SK-N-SH treated with all-trans-retinoic acid at 6 μM for 48 hours (cell line): ENCODE data around the gene C2CD4B.

ENCODE experiments used
- ATAC-seq: fragments of 200-7000 bp; cut with Tn5 transposase; 3 replicates; pipeline ENCODE4 v1.9.1; 2020; ENCODE audit warnings: mild to moderate bottlenecking, moderate library complexity
- BACH2 ChIP-seq: fragments of 250-450 bp; sonication (Bioruptor Pico); IDR thresholded peaks from 2 replicates; pipeline ENCODE4 v1.9.0; 2021; ENCODE audit warnings: mild to moderate bottlenecking, borderline replicate concordance
- CSDC2 ChIP-seq: fragments of 250-450 bp; sonication (Bioruptor Pico); IDR thresholded peaks from 2 replicates; pipeline ENCODE4 v1.5.0; 2020; ENCODE audit warnings: mild to moderate bottlenecking, moderate library complexity
- ESRRG ChIP-seq: fragments of 250-450 bp; sonication (Bioruptor Pico); IDR thresholded peaks from 2 replicates; pipeline ENCODE4 v1.6.1; 2021; ENCODE audit warnings: mild to moderate bottlenecking
- GLIS3 ChIP-seq: fragments of 250-450 bp; sonication (Bioruptor Pico); IDR thresholded peaks from 2 replicates; pipeline ENCODE4 v1.5.0; 2020; ENCODE audit warnings: mild to moderate bottlenecking, moderate library complexity
- ISL1 ChIP-seq: fragments of 250-450 bp; sonication (Bioruptor Pico); IDR thresholded peaks from 2 replicates; pipeline ENCODE4 v2.1.2; 2022; ENCODE audit warnings: mild to moderate bottlenecking, moderate library complexity
- OSR1 ChIP-seq: fragments of 250-450 bp; sonication (Bioruptor Pico); IDR thresholded peaks from 2 replicates; pipeline ENCODE4 v1.8.0; 2022; ENCODE audit warnings: moderate library complexity, mild to moderate bottlenecking, inconsistent platforms
- PPARA ChIP-seq: fragments of 250-450 bp; sonication (Bioruptor Pico); IDR thresholded peaks from 2 replicates; pipeline ENCODE4 v1.5.0; 2020; ENCODE audit warnings: mild to moderate bottlenecking, borderline replicate concordance
- RARB ChIP-seq: fragments of 250-450 bp; sonication (Bioruptor Pico); IDR thresholded peaks from 2 replicates; pipeline ENCODE4 v1.8.0; 2021; ENCODE audit warnings: mild to moderate bottlenecking, moderate library complexity
- SNAI2 ChIP-seq: fragments of 250-450 bp; sonication (Bioruptor Pico); IDR thresholded peaks from 2 replicates; pipeline ENCODE4 v1.5.0; 2020; ENCODE audit warnings: mild to moderate bottlenecking, moderate library complexity
- TCF4 ChIP-seq: fragments of 250-450 bp; sonication (Bioruptor Pico); IDR thresholded peaks from 2 replicates; pipeline ENCODE4 v1.8.0; 2021; ENCODE audit warnings: mild to moderate bottlenecking, moderate library complexity, borderline replicate concordance
- TOX ChIP-seq: fragments of 250-450 bp; sonication (Bioruptor Pico); IDR thresholded peaks from 2 replicates; pipeline ENCODE4 v1.8.0; 2021; ENCODE audit warnings: mild to moderate bottlenecking, moderate library complexity, borderline replicate concordance
- TSHZ2 ChIP-seq: fragments of 250-450 bp; sonication (Bioruptor Pico); IDR thresholded peaks from 2 replicates; pipeline ENCODE4 v1.5.0; 2020; ENCODE audit warnings: mild to moderate bottlenecking, moderate library complexity
- ZC3H10 ChIP-seq: fragments of 250-450 bp; sonication (Bioruptor Pico); IDR thresholded peaks from 2 replicates; pipeline ENCODE4 v1.5.1; 2021; ENCODE audit warnings: mild to moderate bottlenecking, moderate library complexity
- ZFP3 ChIP-seq: fragments of 250-450 bp; sonication (Bioruptor Pico); IDR thresholded peaks from 2 replicates; pipeline ENCODE4 v1.5.0; 2020; ENCODE audit warnings: mild to moderate bottlenecking, moderate library complexity
- ZFP30 ChIP-seq: fragments of 450-650 bp; formaldehyde crosslinking; IDR thresholded peaks from 2 replicates; pipeline ENCODE4 v1.5.0; 2022; ENCODE audit warnings: mild to moderate bottlenecking, moderate library complexity
- ZNF565 ChIP-seq: fragments of 450-650 bp; formaldehyde crosslinking; conservative IDR thresholded peaks from 2 replicates; pipeline ENCODE4 v1.5.0; 2020; ENCODE audit warnings: low read depth, mild to moderate bottlenecking, moderate library complexity
- ZNF70 ChIP-seq: fragments of 450-650 bp; formaldehyde crosslinking; IDR thresholded peaks from 2 replicates; pipeline ENCODE4 v1.5.0; 2020; ENCODE audit warnings: mild to moderate bottlenecking, moderate library complexity
- ZNF8 ChIP-seq: fragments of 450-650 bp; formaldehyde crosslinking; IDR thresholded peaks from 2 replicates; pipeline ENCODE4 v1.5.0; 2020; ENCODE audit warnings: mild to moderate bottlenecking, moderate library complexity
- TF ChIP-seq, protein P1 (sequence below): fragments of 250-450 bp; sonication (Bioruptor Pico); IDR thresholded peaks from 2 replicates; pipeline ENCODE4 v1.8.0; 2021; ENCODE audit warnings: low read depth, mild to moderate bottlenecking, moderate library complexity, borderline replicate concordance
- TF ChIP-seq, protein P2 (sequence below): fragments of 250-450 bp; sonication (Bioruptor Pico); IDR thresholded peaks from 2 replicates; pipeline ENCODE4 v1.8.0; 2020; ENCODE audit warnings: mild to moderate bottlenecking, moderate library complexity, borderline replicate concordance
- TF ChIP-seq, protein P3 (sequence below): fragments of 250-450 bp; sonication (Bioruptor Pico); IDR thresholded peaks from 2 replicates; pipeline ENCODE4 v1.5.1; 2021; ENCODE audit warnings: mild to moderate bottlenecking, moderate library complexity
- TF ChIP-seq, protein P4 (sequence below): fragments of 250-450 bp; sonication (Bioruptor Pico); IDR thresholded peaks from 2 replicates; pipeline ENCODE4 v1.5.1; 2020; ENCODE audit warnings: low read depth, mild to moderate bottlenecking, moderate library complexity

C2CD4B gene

GRCh38 chr15:62183130-62183529, 18.0 kb upstream of the C2CD4B start:
- TF ChIP-seq GLIS3, result no peak
- TF ChIP-seq PPARA, result no peak
- TF ChIP-seq ZC3H10, result no peak
- TF ChIP-seq ZFP30 (CRISPR knock-in tag), result no peak
- no peak for TF ChIP-seq ESRRG (CRISPR knock-in tag)
- TF ChIP-seq BACH2, result no peak
- no peak for TF ChIP-seq ZFP3 (CRISPR knock-in tag)
- TF ChIP-seq CSDC2 (CRISPR knock-in tag), result no peak
- no peak for TF ChIP-seq SNAI2 (CRISPR knock-in tag)
- TF ChIP-seq, protein P1, sequence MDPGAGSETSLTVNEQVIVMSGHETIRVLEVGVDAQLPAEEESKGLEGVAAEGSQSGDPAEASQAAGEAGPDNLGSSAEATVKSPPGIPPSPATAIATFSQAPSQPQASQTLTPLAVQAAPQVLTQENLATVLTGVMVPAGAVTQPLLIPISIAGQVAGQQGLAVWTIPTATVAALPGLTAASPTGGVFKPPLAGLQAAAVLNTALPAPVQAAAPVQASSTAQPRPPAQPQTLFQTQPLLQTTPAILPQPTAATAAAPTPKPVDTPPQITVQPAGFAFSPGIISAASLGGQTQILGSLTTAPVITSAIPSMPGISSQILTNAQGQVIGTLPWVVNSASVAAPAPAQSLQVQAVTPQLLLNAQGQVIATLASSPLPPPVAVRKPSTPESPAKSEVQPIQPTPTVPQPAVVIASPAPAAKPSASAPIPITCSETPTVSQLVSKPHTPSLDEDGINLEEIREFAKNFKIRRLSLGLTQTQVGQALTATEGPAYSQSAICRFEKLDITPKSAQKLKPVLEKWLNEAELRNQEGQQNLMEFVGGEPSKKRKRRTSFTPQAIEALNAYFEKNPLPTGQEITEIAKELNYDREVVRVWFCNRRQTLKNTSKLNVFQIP (CRISPR knock-in tag), result no peak

GRCh38 chr15:62173215-62173614, 8.1 kb upstream of the C2CD4B start:
- no peak for ATAC-seq
- TF ChIP-seq ESRRG (CRISPR knock-in tag), result no peak
- no peak for TF ChIP-seq ZFP3 (CRISPR knock-in tag)
- TF ChIP-seq TOX (CRISPR knock-in tag), result no peak
- TF ChIP-seq, protein P2, sequence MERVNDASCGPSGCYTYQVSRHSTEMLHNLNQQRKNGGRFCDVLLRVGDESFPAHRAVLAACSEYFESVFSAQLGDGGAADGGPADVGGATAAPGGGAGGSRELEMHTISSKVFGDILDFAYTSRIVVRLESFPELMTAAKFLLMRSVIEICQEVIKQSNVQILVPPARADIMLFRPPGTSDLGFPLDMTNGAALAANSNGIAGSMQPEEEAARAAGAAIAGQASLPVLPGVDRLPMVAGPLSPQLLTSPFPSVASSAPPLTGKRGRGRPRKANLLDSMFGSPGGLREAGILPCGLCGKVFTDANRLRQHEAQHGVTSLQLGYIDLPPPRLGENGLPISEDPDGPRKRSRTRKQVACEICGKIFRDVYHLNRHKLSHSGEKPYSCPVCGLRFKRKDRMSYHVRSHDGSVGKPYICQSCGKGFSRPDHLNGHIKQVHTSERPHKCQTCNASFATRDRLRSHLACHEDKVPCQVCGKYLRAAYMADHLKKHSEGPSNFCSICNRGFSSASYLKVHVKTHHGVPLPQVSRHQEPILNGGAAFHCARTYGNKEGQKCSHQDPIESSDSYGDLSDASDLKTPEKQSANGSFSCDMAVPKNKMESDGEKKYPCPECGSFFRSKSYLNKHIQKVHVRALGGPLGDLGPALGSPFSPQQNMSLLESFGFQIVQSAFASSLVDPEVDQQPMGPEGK, result no peak
- TF ChIP-seq, protein P3, sequence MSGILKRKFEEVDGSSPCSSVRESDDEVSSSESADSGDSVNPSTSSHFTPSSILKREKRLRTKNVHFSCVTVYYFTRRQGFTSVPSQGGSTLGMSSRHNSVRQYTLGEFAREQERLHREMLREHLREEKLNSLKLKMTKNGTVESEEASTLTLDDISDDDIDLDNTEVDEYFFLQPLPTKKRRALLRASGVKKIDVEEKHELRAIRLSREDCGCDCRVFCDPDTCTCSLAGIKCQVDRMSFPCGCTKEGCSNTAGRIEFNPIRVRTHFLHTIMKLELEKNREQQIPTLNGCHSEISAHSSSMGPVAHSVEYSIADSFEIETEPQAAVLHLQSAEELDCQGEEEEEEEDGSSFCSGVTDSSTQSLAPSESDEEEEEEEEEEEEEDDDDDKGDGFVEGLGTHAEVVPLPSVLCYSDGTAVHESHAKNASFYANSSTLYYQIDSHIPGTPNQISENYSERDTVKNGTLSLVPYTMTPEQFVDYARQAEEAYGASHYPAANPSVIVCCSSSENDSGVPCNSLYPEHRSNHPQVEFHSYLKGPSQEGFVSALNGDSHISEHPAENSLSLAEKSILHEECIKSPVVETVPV (CRISPR knock-in tag), result no peak
- no peak for TF ChIP-seq ZC3H10
- no peak for TF ChIP-seq SNAI2 (CRISPR knock-in tag)
- no peak for TF ChIP-seq RARB (CRISPR knock-in tag)
- TF ChIP-seq, protein P1 (CRISPR knock-in tag), result no peak
- TF ChIP-seq, protein P4, sequence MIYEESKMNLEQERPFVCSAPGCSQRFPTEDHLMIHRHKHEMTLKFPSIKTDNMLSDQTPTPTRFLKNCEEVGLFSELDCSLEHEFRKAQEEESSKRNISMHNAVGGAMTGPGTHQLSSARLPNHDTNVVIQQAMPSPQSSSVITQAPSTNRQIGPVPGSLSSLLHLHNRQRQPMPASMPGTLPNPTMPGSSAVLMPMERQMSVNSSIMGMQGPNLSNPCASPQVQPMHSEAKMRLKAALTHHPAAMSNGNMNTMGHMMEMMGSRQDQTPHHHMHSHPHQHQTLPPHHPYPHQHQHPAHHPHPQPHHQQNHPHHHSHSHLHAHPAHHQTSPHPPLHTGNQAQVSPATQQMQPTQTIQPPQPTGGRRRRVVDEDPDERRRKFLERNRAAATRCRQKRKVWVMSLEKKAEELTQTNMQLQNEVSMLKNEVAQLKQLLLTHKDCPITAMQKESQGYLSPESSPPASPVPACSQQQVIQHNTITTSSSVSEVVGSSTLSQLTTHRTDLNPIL (CRISPR knock-in tag), result no peak
- no peak for TF ChIP-seq GLIS3
- no peak for TF ChIP-seq OSR1
- no peak for TF ChIP-seq TSHZ2 (CRISPR knock-in tag)
- no peak for TF ChIP-seq BACH2
- TF ChIP-seq ZNF8, result no peak
- TF ChIP-seq ZNF565 (CRISPR knock-in tag), result no peak
- no peak for TF ChIP-seq PPARA
- no peak for TF ChIP-seq ZNF70 (CRISPR knock-in tag)

More at GRCh38 chr15:62183130-62183529, 18.0 kb upstream of the C2CD4B start:
- no peak for ATAC-seq

- ATAC-seq, result no peak
- TF ChIP-seq ISL1 (CRISPR knock-in tag) (no peak), ZNF8 (no peak), BACH2 (no peak), RARB (CRISPR knock-in tag) (no peak), ESRRG (CRISPR knock-in tag) (no peak), TOX (CRISPR knock-in tag) (no peak), TCF4 (no peak)
These were observed 6.8 kb upstream of the C2CD4B start for GRCh38 chr15:62171882-62172281.
